A549 (cell line): ENCODE results near the gene TPST1. TPM values are rescaled to one million over a fixed set of nuclear protein-coding genes. Genes with fewer than 3 reads are reported as not detected.

Experiments used
- ATAC-seq, 2 experiments: fragments of 200-7000 bp in 1 of 2; fragments of >200 bp in 1 of 2; cut with Nextera tagmentation in 1 of 2; cut with Tn5 transposase in 1 of 2; 3 replicates each; pipeline versions ENCODE4 v1.8.0 to v1.9.1; 2018 to 2020; ENCODE audit warnings: mild to moderate bottlenecking in 1 of 2, moderate library complexity in 1 of 2
- CTCF ChIA-PET: fragments of 300-600 bp; sonication (Branson Sonifier 250); formaldehyde crosslinking; extraction: SDS; loops from one replicate; lab custom pipeline; 2021; ENCODE audit warnings: antibody characterized with exemption, inconsistent platforms; lab: Yijun Ruan, JAX
- POLR2A ChIA-PET: fragments of 350-600 bp; formaldehyde crosslinking; extraction: SDS; loops from one replicate; lab custom pipeline; 2021; ENCODE audit warnings: antibody characterized with exemption, inconsistent platforms; lab: Yijun Ruan, JAX
- DNase-seq, 2 experiments: peaks; one replicate each; pipeline versions ENCODE4 v3.0.0 to v3.0.0-alpha.2; 2011 to 2016; ENCODE audit warnings: low read depth in 1 of 2, low spot score in 1 of 2
- FAIRE-seq: peaks from 2 replicates; lab custom pipeline; 2011; peaks lifted over from hg19 to GRCh38; lab: Jason Lieb, UNC
- H3K27ac ChIP-seq, 2 experiments: fragments of >200 bp; sonication (Bioruptor Twin); formaldehyde crosslinking; 3 replicates each; pipeline ENCODE4 v1.5.1; 2016 to 2017
- H3K4me1 ChIP-seq: fragments of >200 bp; sonication (Bioruptor Twin); formaldehyde crosslinking; 3 replicates; pipeline ENCODE4 v1.6.1; 2016
- H3K4me2 ChIP-seq: fragments of >200 bp; sonication (Bioruptor Twin); formaldehyde crosslinking; 3 replicates; pipeline ENCODE4 v1.6.1; 2016
- H3K4me3 ChIP-seq: fragments of >200 bp; sonication (Bioruptor Twin); formaldehyde crosslinking; 3 replicates; pipeline ENCODE4 v1.5.1; 2016
- H3K9me3 ChIP-seq: fragments of >200 bp; sonication (Bioruptor Twin); formaldehyde crosslinking; 3 replicates; pipeline ENCODE4 v1.6.1; 2016
- CHD4 ChIP-seq: fragments of 200-600 bp; sonication (generic); IDR thresholded peaks from 2 replicates; pipeline ENCODE4 v1.6.1; 2016; ENCODE audit warnings: antibody characterized with exemption, mild to moderate bottlenecking, borderline replicate concordance
- EHF ChIP-seq: fragments of 250-450 bp; sonication (Bioruptor Pico); IDR thresholded peaks from 2 replicates; pipeline ENCODE4 v1.5.0; 2020; ENCODE audit warnings: mild to moderate bottlenecking
- EHMT2 ChIP-seq: fragments of 200-600 bp; sonication (generic); IDR thresholded peaks from 2 replicates; pipeline ENCODE4 v1.6.1; 2016; ENCODE audit warnings: antibody characterized with exemption, low read depth, mild to moderate bottlenecking, moderate library complexity
- GATA3 ChIP-seq: IDR thresholded peaks from 2 replicates; pipeline ENCODE4 v1.6.1; 2012; ENCODE audit warnings: borderline replicate concordance
- HEYL ChIP-seq: fragments of 250-450 bp; sonication (Bioruptor Pico); IDR thresholded peaks from 2 replicates; pipeline ENCODE4 v1.8.0; 2021; ENCODE audit warnings: mild to moderate bottlenecking, moderate library complexity
- JUNB ChIP-seq: fragments of >200 bp; sonication (Bioruptor Twin); formaldehyde crosslinking; IDR thresholded peaks from 2 replicates; pipeline ENCODE4 v1.6.1; 2016
- NPAS2 ChIP-seq: fragments of 250-450 bp; sonication (Bioruptor Pico); IDR thresholded peaks from 2 replicates; pipeline ENCODE4 v1.8.0; 2022; ENCODE audit warnings: mild to moderate bottlenecking, moderate library complexity, borderline replicate concordance
- PHF8 ChIP-seq: fragments of 200-600 bp; sonication (generic); IDR thresholded peaks from 2 replicates; pipeline ENCODE4 v1.6.1; 2016; ENCODE audit warnings: low read depth, mild to moderate bottlenecking, antibody characterized with exemption, moderate library complexity, borderline replicate concordance
- SMC3 ChIP-seq: fragments of >200 bp; sonication (Bioruptor Twin); formaldehyde crosslinking; IDR thresholded peaks from 3 replicates; pipeline ENCODE4 v1.6.1; 2018; ENCODE audit warnings: inconsistent platforms
- SREBF2 ChIP-seq: fragments of 450-650 bp; IDR thresholded peaks from 2 replicates; pipeline ENCODE4 v1.6.1; 2014; ENCODE audit warnings: mild to moderate bottlenecking, moderate library complexity
- ZFP36 ChIP-seq: fragments of 450-650 bp; IDR thresholded peaks from 2 replicates; pipeline ENCODE4 v1.6.1; 2014; ENCODE audit warnings: borderline replicate concordance; ENCODE audit not compliant: partially characterized antibody
- ZSCAN20 ChIP-seq: fragments of 250-450 bp; sonication (Bioruptor Pico); IDR thresholded peaks from 2 replicates; pipeline ENCODE4 v1.8.0; 2022; ENCODE audit warnings: mild to moderate bottlenecking, moderate library complexity
- WGBS: methylation state at CpG from one replicate; pipeline ENCODE4 v1.1.6; 2017; ENCODE audit errors: missing lambda C conversion rate; 5-methylcytosine and 5-hydroxymethylcytosine counted together
- polyA plus RNA-seq, 4 experiments: library from polyadenylated mRNA; depleted of rRNA in 3 of 4; stranded (reverse); fragments of >200 nt; fragmentation: RNase III in 1 of 4; extraction: RNeasy Plus Mini Kit Qiagen cat#74134 plus additional on column Dnase treatment in 1 of 4; gene quantifications; 2 replicates in 3 of 4; 3 replicates in 1 of 4; pipeline ENCODE4 v1.2.3, GENCODE V29; 2011 to 2017
- TF ChIP-seq, protein P1 (sequence below): fragments of 200-600 bp; sonication (generic); IDR thresholded peaks from 2 replicates; pipeline ENCODE4 v1.6.1; 2016; ENCODE audit warnings: antibody characterized with exemption, mild to moderate bottlenecking, moderate library complexity
- TF ChIP-seq, protein P2 (sequence below): fragments of 150-350 bp; IDR thresholded peaks from 2 replicates; pipeline ENCODE4 v1.6.1; 2014; ENCODE audit warnings: low read depth, mild to moderate bottlenecking, low read length
- TF ChIP-seq, protein P3 (sequence below): fragments of >200 bp; sonication (Bioruptor Twin); formaldehyde crosslinking; IDR thresholded peaks from 2 replicates; pipeline ENCODE4 v1.6.1; 2016
- TF ChIP-seq, protein P4 (sequence below): IDR thresholded peaks from 2 replicates; pipeline ENCODE4 v1.6.1; 2012; ENCODE audit warnings: low read depth, borderline replicate concordance
- TF ChIP-seq, protein P5 (sequence below): fragments of >200 bp; sonication (Bioruptor Twin); formaldehyde crosslinking; IDR thresholded peaks from 3 replicates; pipeline ENCODE4 v1.6.1; 2016
- TF ChIP-seq, protein P6 (sequence below): fragments of 450-650 bp; IDR thresholded peaks from 2 replicates; pipeline ENCODE4 v1.6.1; 2014; ENCODE audit warnings: antibody characterized with exemption

TPST1 gene
- polyA plus RNA-seq, 2 of the 4 experiments (the other 2 are of a cell fraction) = 14.6 to 20.4 TPM

DNA sequence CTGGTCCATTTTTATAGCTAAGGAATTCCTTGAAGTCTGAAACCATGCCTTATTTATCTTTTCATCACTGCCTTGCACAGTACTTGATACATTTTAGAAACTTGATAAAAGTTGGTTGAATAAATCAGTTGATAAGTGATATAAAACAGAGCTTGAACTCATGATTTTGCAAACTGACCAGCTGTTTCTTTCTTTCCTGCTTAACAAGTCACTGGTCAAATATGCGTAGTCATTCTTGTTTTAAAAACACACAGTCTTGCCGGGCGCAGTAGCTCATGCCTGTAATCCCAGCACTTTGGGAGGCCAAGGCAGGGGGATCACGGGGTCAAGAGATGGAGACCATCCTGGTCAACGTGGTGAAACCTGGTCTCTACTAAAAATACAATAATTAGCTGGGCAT lies 6.3 kb downstream of the TPST1 start:
- no peak for ATAC-seq
- 76% methylated on average over 5 of the region's 5 CpGs for WGBS
- no peaks in the 10 kb centered on the region for H3K9me3 ChIP-seq
- POLR2A ChIA-PET = no interaction called here
- TF ChIP-seq, protein P1, sequence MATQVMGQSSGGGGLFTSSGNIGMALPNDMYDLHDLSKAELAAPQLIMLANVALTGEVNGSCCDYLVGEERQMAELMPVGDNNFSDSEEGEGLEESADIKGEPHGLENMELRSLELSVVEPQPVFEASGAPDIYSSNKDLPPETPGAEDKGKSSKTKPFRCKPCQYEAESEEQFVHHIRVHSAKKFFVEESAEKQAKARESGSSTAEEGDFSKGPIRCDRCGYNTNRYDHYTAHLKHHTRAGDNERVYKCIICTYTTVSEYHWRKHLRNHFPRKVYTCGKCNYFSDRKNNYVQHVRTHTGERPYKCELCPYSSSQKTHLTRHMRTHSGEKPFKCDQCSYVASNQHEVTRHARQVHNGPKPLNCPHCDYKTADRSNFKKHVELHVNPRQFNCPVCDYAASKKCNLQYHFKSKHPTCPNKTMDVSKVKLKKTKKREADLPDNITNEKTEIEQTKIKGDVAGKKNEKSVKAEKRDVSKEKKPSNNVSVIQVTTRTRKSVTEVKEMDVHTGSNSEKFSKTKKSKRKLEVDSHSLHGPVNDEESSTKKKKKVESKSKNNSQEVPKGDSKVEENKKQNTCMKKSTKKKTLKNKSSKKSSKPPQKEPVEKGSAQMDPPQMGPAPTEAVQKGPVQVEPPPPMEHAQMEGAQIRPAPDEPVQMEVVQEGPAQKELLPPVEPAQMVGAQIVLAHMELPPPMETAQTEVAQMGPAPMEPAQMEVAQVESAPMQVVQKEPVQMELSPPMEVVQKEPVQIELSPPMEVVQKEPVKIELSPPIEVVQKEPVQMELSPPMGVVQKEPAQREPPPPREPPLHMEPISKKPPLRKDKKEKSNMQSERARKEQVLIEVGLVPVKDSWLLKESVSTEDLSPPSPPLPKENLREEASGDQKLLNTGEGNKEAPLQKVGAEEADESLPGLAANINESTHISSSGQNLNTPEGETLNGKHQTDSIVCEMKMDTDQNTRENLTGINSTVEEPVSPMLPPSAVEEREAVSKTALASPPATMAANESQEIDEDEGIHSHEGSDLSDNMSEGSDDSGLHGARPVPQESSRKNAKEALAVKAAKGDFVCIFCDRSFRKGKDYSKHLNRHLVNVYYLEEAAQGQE = no peak
- TF ChIP-seq HEYL (CRISPR knock-in tag) (no peak), JUNB (no peak), ZSCAN20 (CRISPR knock-in tag) (no peak)
- TF ChIP-seq, protein P2, sequence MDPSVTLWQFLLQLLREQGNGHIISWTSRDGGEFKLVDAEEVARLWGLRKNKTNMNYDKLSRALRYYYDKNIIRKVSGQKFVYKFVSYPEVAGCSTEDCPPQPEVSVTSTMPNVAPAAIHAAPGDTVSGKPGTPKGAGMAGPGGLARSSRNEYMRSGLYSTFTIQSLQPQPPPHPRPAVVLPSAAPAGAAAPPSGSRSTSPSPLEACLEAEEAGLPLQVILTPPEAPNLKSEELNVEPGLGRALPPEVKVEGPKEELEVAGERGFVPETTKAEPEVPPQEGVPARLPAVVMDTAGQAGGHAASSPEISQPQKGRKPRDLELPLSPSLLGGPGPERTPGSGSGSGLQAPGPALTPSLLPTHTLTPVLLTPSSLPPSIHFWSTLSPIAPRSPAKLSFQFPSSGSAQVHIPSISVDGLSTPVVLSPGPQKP = no peak
- TF ChIP-seq, protein P3, sequence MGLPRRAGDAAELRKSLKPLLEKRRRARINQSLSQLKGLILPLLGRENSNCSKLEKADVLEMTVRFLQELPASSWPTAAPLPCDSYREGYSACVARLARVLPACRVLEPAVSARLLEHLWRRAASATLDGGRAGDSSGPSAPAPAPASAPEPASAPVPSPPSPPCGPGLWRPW = no peak
- TF ChIP-seq, protein P4, sequence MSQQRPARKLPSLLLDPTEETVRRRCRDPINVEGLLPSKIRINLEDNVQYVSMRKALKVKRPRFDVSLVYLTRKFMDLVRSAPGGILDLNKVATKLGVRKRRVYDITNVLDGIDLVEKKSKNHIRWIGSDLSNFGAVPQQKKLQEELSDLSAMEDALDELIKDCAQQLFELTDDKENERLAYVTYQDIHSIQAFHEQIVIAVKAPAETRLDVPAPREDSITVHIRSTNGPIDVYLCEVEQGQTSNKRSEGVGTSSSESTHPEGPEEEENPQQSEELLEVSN = no peak
- TF ChIP-seq, protein P5, sequence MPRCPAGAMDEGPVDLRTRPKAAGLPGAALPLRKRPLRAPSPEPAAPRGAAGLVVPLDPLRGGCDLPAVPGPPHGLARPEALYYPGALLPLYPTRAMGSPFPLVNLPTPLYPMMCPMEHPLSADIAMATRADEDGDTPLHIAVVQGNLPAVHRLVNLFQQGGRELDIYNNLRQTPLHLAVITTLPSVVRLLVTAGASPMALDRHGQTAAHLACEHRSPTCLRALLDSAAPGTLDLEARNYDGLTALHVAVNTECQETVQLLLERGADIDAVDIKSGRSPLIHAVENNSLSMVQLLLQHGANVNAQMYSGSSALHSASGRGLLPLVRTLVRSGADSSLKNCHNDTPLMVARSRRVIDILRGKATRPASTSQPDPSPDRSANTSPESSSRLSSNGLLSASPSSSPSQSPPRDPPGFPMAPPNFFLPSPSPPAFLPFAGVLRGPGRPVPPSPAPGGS = no peak
- TF ChIP-seq, all 56 proteins: peak for 0
- Histone ChIP-seq H3K4me1 (0 out of 3 replicates have a peak, but pooled peaks cover under 1% of the 10 kb centered on the region), H3K4me2 (no peak overlapping the region), H3K27ac (no peak overlapping the region), H3K4me3 (no peak overlapping the region)
- CTCF ChIA-PET = no interaction called here
- DNase-seq (no peak), FAIRE-seq (no peak)

DNA sequence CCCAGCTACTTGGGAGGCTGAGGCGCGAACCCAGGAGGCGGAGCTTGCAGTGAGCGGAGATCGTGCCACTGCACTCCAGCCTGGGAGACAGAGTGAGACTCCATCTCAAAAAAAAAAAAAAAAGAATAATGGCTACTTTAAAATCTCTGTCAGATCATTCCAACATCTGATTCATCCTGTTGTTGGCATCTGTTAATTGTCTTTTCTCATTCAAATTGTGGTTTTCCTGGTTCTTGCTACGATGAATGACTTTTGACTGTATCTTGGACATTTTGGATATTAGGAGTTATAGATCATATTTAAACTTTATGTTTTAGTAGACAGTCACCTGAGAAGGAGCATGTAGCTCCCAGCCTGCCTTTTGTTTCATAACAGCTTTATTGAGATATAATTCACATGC lies 8.5 kb downstream of the TPST1 start:
- no peak for FAIRE-seq
- TF ChIP-seq CHD4 (no peak), EHF (CRISPR knock-in tag) (no peak), EHMT2 (no peak), NPAS2 (no peak), ZFP36 (no peak), GATA3 (no peak), SMC3 (no peak), PHF8 (no peak), SREBF2 (no peak)
- TF ChIP-seq, protein P3 = no peak
- TF ChIP-seq, protein P6, sequence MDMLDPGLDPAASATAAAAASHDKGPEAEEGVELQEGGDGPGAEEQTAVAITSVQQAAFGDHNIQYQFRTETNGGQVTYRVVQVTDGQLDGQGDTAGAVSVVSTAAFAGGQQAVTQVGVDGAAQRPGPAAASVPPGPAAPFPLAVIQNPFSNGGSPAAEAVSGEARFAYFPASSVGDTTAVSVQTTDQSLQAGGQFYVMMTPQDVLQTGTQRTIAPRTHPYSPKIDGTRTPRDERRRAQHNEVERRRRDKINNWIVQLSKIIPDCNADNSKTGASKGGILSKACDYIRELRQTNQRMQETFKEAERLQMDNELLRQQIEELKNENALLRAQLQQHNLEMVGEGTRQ = no peak
- no peaks in the 10 kb centered on the region for H3K9me3 ChIP-seq
- WGBS = 96% methylated on average over 6 of the region's 6 CpGs
- CTCF ChIA-PET = interaction anchor here (1.3 to 1.8 kb wide), 3 partner anchors 9 to 183 kb away, joined by 3 to 4 read pairs (median 3); partner anchors contain the start of gene TPST1
- POLR2A ChIA-PET = no interaction called here
- H3K27ac ChIP-seq = no peak overlapping the region
- no peak for DNase-seq
- no peak overlapping the region for H3K4me3 ChIP-seq
- no peak overlapping the region for H3K4me2 ChIP-seq
- no peak for ATAC-seq
- no peaks in the 10 kb centered on the region for H3K4me1 ChIP-seq
